Measurements from ENCODE around the gene PHKG2.

Gene PHKG2

GRCh38 chr16:30782486-30783279 is 34.5 kb downstream of the PHKG2 start:
- peaks cover 24% of the 10 kb centered on the region for H3K36me3 ChIP-seq (replicated peaks)
- H3K27me3 ChIP-seq (replicated peaks) = no peaks in the 10 kb centered on the region
- TF ChIP-seq CTCF (IDR thresholded peaks at IDR 0.05; ENCODE audit: low read depth, low read length, missing control alignments) = no peak
- H3K4me3 ChIP-seq (ENCODE audit: low read depth, low read length) = no peak overlapping the region
- H3K27ac ChIP-seq = no peak overlapping the region
- DNase-seq = no peak
- in situ Hi-C loops (cut with HindIII; ENCODE audit: low pct_ligation_motif_present, low sequenced_read_pairs) = loop anchor here (25.0 kb wide), 1 partner anchor 105 kb away; the partner anchor contains the start of genes BCL7C and CTF1

- in situ Hi-C loops (cut with HindIII; ENCODE audit: low pct_ligation_motif_present, low sequenced_read_pairs) = loop anchor here (25.0 kb wide), 1 partner anchor 104 kb away; the partner anchor contains the start of genes BCL7C and CTF1
- no peak for TF ChIP-seq CTCF (IDR thresholded peaks at IDR 0.05; ENCODE audit: low read depth, low read length, missing control alignments)
- Histone ChIP-seq H3K36me3 (replicated peaks) (peaks cover 24% of the 10 kb centered on the region), H3K27ac (no peak overlapping the region), H3K4me3 (ENCODE audit: low read depth, low read length) (no peak overlapping the region), H3K27me3 (replicated peaks) (no peaks in the 10 kb centered on the region)
- DNase-seq = no peak
Observed at GRCh38 chr16:30783280-30784109, 35.3 kb downstream of the PHKG2 start.

- no peak for TF ChIP-seq CTCF (IDR thresholded peaks at IDR 0.05; ENCODE audit: low read depth, low read length, missing control alignments)
- Histone ChIP-seq H3K27me3 (replicated peaks) (no peaks in the 10 kb centered on the region), H3K4me3 (ENCODE audit: low read depth, low read length) (no peak overlapping the region), H3K36me3 (replicated peaks) (peaks cover 24% of the 10 kb centered on the region), H3K27ac (no peak overlapping the region)
- no peak for DNase-seq
- in situ Hi-C loops (cut with HindIII; ENCODE audit: low pct_ligation_motif_present, low sequenced_read_pairs) = loop anchor here (25.0 kb wide), 1 partner anchor 103 kb away; the partner anchor contains the start of genes BCL7C and CTF1
Observed at GRCh38 chr16:30784215-30784614, 36.0 kb downstream of the PHKG2 start.

- H3K4me3 ChIP-seq (ENCODE audit: low read depth, low read length) = peak overlapping the region; percentile 92
- DNase-seq = no peak
- H3K27ac ChIP-seq = peak overlapping the region; percentile 81
- no peak for TF ChIP-seq CTCF (IDR thresholded peaks at IDR 0.05; ENCODE audit: low read depth, low read length, missing control alignments)
- in situ Hi-C loops (cut with HindIII; ENCODE audit: low pct_ligation_motif_present, low sequenced_read_pairs) = loop anchor here (25.0 kb wide), 1 partner anchor 102 kb away; the partner anchor contains the start of genes BCL7C and CTF1
- no peaks in the 10 kb centered on the region for H3K27me3 ChIP-seq (replicated peaks)
- peaks cover 24% of the 10 kb centered on the region for H3K36me3 ChIP-seq (replicated peaks)
Observed at GRCh38 chr16:30785126-30786106, 37.2 kb downstream of the PHKG2 start.
